Measurements from ENCODE around the gene GRAMD1C.

- TF ChIP-seq POLR2A (IDR thresholded peaks at IDR 0.05) (no peak), CTCF (IDR thresholded peaks at IDR 0.05) (no peak)
Observed at GRCh38 chr3:113908133-113908532, 69.5 kb downstream of the GRAMD1C start.
